ENCODE measurements around the gene BTBD16. TPM values are rescaled to one million over a fixed set of nuclear protein-coding genes. Genes with fewer than 3 reads are reported as not detected.

BTBD16 gene
- total RNA-seq, 1 experiment from 2014 or later: not detected

DNA sequence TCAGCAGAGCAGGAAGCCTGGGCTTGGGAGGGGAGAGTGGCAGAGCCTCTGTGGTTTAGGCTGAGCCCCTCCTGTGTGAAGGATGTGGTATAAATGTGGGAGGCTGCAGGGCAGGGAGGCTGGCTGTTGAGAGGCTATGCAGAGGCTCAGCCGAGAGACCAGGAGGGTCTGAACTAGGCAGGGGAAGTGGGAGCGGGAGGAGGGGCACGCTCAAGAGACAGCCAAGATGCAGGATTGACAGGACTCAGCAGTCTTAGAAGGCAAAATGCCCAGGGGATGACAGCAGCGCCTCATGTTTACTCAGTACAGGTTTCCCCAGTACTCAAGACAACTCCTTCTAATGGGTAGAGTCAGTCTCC lies 24.3 kb downstream of the BTBD16 start:
- Histone ChIP-seq H3K27ac (ENCODE audit: insufficient read length, low read depth, low read length) (no peak overlapping the region), H2AFZ (ENCODE audit: low read length) (no peak overlapping the region), H3K79me1 (ENCODE audit: insufficient read depth, low read depth, low read length, poor library complexity, severe bottlenecking) (no peaks in the 10 kb centered on the region), H3T11ph (ENCODE audit: low read length) (no peak overlapping the region), H2BK20ac (ENCODE audit: low read depth, low read length, poor library complexity, severe bottlenecking) (no peak overlapping the region), H3K4me1 (ENCODE audit: insufficient read depth, low read length) (no peaks in the 10 kb centered on the region), H3K9ac (ENCODE audit: extremely low read depth, insufficient read length, low read length) (no peak overlapping the region), H3K18ac (ENCODE audit: insufficient read length, low read depth, low read length) (no peak overlapping the region), H2BK120ac (ENCODE audit: low read depth, low read length, poor library complexity, severe bottlenecking) (no peak overlapping the region), H2BK12ac (ENCODE audit: insufficient read length, low read depth, low read length) (no peak overlapping the region), H4K20me1 (ENCODE audit: control insufficient read depth, insufficient read depth, insufficient read length) (no peaks in the 10 kb centered on the region), H3K23me2 (ENCODE audit: insufficient read length, low read depth, low read length, poor library complexity, severe bottlenecking) (no peaks in the 10 kb centered on the region), H4K5ac (ENCODE audit: insufficient read length, low read depth, low read length) (no peak overlapping the region), H4K91ac (ENCODE audit: insufficient read length, low read depth, low read length) (no peak overlapping the region), H3K27me3 (ENCODE audit: insufficient read depth, low read length) (no peaks in the 10 kb centered on the region), H3K9me3 (ENCODE audit: control insufficient read depth, low read depth, low read length) (no peaks in the 10 kb centered on the region), H3K79me2 (ENCODE audit: insufficient read depth, low read length) (no peaks in the 10 kb centered on the region), H3K4ac (ENCODE audit: low read depth, low read length) (no peak overlapping the region), H2BK15ac (ENCODE audit: low read depth, low read length) (no peak overlapping the region), H4K8ac (replicated peaks; ENCODE audit: insufficient read length, low read depth, low read length) (no peak overlapping the region), H3K56ac (ENCODE audit: insufficient read length, low read depth, low read length) (no peak overlapping the region), H2AK5ac (ENCODE audit: insufficient read length, low read length) (no peak overlapping the region), H3K4me2 (ENCODE audit: insufficient read depth, insufficient read length, low read length) (no peak overlapping the region), H2BK5ac (ENCODE audit: insufficient read length, low read length) (no peak overlapping the region), H3K14ac (ENCODE audit: insufficient read depth, low read length) (no peak overlapping the region), H3K23ac (ENCODE audit: insufficient read length, low read depth, low read length) (no peak overlapping the region)
- Mint-ChIP-seq H3K4me1 (peaks cover 12 to 15% of the 10 kb centered on the region in 2 experiments), H3K36me3 (ENCODE audit: insufficient read depth in 1 of 3, low read depth in 3 of 3) (no peaks in the 10 kb centered on the region), H3K27me3 (ENCODE audit: low read depth) (peaks cover 3% of the 10 kb centered on the region), H3K4me3 (no peak overlapping the region), H3K9me3 (peaks cover 0 to 2% of the 10 kb centered on the region in 2 experiments; a peak in 2 of 5 replicates), H3K27ac (no peak overlapping the region; a peak in 1 of 7 replicates)
- no peak for DNase-seq
- no CpG with 5 or more reads among the region's 4 CpGs for WGBS (ENCODE audit: extremely low coverage, insufficient read length, low lambda C conversion rate)
- no peak for TF ChIP-seq CTCF (conservative IDR thresholded peaks at IDR 0.05)
